ENCODE results near the gene DZANK1. TPM values are rescaled to one million over a fixed set of nuclear protein-coding genes. Genes with fewer than 3 reads are reported as not detected.
"Not testable (repeated sequence)": the region's sequence is repeated elsewhere in the genome, so short reads cannot be mapped to it uniquely, and the experiment has no call there.

Gene DZANK1
- 1.5 TPM for total RNA-seq

GRCh38 chr20:18466894-18467730 lies at the start of gene DZANK1, which contains the start of gene POLR3F:
DZANK1 (minus strand) TSS chr20:18467030; CDS start chr20:18465358, 1,672 bp downstream.
POLR3F (plus strand) TSS chr20:18467390; CDS start chr20:18467507, 117 bp downstream.
- peak; percentile 99 for ATAC-seq

DNA sequence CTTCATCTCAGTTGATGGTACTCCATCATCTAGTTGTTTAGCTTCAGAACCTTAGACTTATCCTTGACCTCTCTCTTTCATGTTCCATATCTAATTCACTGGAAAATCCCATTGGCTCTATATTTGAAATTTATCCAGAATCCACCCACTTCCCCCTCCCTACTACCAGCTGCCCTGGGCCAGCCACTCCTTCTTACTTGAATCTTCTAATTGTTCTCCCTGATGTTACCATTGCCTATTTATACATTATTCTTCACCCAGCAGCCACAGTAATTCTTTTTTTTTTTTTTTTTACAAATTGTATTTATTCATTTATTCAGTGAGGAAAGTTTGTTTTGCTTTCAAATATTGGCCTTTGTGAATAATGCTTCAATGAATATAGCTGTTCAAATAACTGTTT lies 49.1 kb upstream of the DZANK1 start:
- ATAC-seq, result no peak

GRCh38 chr20:18514127-18514526 lies 47.3 kb upstream of the DZANK1 start:
- ATAC-seq, result no peak

- no peak for ATAC-seq
Measured at GRCh38 chr20:18513208-18513607, 46.4 kb upstream of the DZANK1 start.

- no peak for ATAC-seq
Measured at GRCh38 chr20:18511571-18511970, 44.7 kb upstream of the DZANK1 start.

- ATAC-seq, result peak; percentile 99
Measured at GRCh38 chr20:18507218-18508191, 40.7 kb upstream of the DZANK1 start, which contains the start of gene SEC23B. SEC23B (plus strand) TSS chr20:18507940; CDS start chr20:18510836, 2,896 bp downstream.

GRCh38 chr20:18506744-18507143 lies 39.9 kb upstream of the DZANK1 start:
- no peak for ATAC-seq

- no peak for ATAC-seq
Measured at GRCh38 chr20:18504479-18505060, 37.7 kb upstream of the DZANK1 start.

- not testable (repeated sequence) for ATAC-seq
Measured at GRCh38 chr20:18501672-18502071, 34.8 kb upstream of the DZANK1 start.

DNA sequence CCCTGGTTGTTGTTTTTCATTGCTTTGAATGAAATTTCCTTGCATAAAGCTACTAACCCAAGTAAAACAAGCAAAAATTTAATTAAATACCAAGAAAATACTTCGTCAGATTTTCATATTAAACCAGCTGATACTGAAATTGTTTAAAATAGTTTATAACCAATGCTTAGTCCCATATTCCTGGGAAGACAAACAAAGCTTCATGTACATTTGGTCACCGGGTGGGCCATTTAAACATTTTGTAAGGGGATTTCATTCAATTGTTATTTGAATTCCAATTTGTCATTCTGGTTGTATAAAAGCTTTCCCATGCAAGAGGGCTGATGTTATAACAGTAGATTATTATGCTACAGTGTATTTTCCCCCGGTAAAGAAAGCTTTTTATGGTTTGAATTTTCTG lies 30.8 kb upstream of the DZANK1 start:
- ATAC-seq, result no peak

DNA sequence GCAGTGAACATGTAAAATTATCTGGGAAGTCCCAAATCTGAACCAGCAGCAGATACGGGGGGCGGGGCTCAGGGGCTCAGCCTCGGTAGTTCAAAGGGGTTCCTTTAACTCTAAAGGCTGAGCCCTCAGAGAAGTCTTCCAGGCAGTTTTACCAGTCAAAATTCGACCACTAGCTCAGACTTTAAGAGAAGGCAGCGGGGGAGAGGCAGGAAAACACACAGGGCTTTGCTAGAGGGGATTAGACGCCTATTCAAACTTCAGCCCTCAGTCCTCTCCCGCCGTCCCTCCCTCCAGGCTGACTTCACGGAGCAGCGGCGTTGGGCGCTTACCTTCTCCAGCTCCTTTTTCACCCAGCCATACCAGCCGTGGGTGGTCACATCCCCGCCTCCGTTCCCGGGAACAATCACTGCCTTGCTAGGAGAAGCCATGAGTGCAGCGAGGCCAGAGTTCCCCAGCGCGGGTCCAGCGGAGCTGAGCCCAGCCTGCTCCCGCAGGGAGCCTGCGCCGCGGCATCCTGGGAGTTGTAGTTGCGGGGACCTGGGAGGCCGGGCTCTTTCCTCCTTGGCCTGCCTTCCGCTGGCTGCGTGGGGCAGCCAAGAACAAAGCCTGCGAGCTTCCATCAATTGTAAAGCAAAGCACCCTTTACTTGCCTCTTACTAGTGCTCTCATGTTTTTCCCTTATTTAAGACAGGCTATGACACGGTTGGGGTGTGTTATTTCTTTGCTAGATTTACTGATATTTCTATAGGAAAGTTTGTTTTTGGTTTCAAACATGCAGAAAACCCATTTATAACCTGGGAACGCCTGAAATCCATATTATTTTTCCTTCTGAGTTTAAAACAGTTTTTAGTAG lies 30.1 kb upstream of the DZANK1 start, which contains the start of gene RBBP9:
TSS of gene RBBP9 (minus strand) at position 486 of the 853 bp plus-strand sequence. CDS start at position 428, 58 bp downstream.
- ATAC-seq, result peak; percentile 96

- peak; percentile 73 for ATAC-seq
Measured at GRCh38 chr20:18496042-18496441, 29.2 kb upstream of the DZANK1 start.

DNA sequence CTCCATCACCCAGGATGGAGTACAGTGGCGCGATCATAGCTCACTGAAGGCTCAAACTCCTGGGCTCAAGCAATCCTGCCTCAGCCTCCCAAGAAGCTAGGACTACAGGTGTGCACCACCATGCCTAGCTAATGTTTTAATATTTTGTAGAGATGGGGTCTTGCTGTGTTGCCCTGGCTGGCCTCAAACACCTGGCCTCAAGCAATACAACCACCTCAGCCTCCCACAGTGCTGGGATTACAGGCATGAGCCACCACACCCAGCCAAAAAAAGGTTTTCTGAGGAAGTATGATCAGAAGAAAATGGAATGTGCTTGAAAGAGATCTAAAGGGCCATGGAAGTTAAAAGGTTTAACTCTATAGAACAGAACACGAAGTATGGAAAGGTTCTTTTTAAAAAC lies 21.5 kb upstream of the DZANK1 start:
- ATAC-seq, result no peak

- ATAC-seq, result no peak
Measured at GRCh38 chr20:18481596-18481995, 14.8 kb upstream of the DZANK1 start.

- no peak for ATAC-seq
Measured at GRCh38 chr20:18477821-18478220, 11.0 kb upstream of the DZANK1 start.

DNA sequence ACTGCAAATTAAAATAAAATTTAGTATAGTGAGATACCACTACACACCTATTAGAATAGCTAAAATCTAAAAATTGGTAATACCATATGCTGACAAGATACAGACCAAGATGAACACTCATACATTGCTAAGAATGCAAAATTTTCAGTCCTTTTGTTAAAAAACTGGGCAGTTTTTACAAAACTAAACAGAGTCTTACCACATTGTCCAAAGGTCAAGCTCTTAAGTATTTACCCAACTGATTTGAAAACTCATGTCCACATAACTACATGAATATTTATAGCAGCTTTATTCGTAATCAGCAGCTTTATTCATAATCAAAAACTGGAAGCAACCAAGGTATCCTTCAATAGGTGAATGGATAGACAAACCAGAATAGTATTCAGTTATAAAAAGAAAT lies 10.4 kb upstream of the DZANK1 start:
- ATAC-seq, result no peak

- ATAC-seq, result no peak
Measured at GRCh38 chr20:18466574-18466893, 296 bp downstream of the DZANK1 start.

DNA sequence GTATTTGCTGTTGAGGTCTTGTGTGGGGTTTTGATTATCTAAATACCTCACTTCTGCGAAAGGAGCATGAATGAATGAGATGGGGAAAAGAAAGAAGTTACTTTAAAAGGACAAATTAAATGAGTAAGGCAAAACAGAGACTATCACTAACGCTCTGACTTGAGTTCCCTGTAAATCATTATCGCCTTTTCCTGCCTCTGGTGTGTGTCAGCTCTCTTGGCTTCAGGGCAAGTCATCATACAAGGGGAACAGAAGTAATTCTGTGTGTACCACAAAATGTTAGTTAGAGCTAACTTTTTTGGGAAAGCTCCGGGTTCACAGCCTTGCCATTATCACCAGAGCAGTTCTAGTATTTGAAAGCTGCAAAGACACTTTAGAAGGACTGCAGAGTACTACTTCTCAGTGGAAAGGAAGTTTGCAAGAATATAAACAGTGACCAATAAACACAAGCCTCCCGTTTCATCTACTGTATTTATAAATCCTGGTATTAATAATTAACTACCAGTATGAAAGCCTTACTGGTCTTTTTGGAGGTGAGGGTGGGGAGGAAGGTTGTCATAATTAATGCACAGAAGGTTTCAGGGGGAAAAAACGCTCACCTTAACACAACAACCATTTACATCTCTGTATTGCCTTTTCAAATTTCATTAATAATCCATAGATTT lies 1.2 kb downstream of the DZANK1 start:
- no peak for ATAC-seq

DNA sequence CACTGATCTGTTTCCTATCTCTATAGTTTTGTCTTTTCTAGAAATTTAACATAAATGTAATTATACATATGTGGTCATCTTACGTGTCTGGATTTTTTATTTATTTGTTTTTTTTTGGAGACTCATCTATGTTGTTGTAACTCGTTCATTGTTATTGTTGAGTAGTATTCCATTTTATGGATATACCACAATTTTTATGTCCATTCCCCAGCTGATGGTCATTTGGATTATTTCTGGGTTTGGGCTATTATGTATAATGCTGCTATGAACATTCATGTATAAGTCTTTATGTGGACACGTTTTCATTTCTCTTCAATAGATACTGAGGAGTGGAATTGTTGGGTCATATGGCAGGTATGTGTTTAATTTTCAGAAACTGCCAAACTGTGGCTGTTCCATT lies 10.2 kb downstream of the DZANK1 start:
- ATAC-seq, result no peak

GRCh38 chr20:18443886-18444285 lies 22.9 kb downstream of the DZANK1 start:
- ATAC-seq, result no peak

DNA sequence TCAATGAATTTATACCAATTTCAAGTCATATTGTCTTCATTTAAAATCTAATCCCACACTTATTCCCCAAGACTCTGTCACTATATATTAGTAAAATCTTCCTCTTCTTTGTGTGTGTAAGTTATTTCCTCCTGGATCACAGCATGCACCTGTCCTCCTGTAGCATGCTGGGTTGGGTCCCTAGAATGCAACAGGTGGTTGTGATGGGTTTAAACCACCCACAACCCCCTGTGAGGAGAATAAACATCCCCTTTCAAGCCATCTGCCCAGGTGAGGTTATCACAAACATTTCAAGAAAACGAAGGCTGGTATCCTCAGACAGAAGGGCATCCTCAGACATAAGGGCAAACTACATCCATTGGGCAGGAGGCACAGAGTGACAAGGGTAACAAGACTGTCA lies 26.4 kb downstream of the DZANK1 start:
- ATAC-seq, result no peak
